Stimulated activated CD8-positive, alpha-beta memory T cell treated with anti-CD3 and anti-CD28 coated beads, Interleukin-15, amount 100 ng/mL, for 48 hours (primary cell): ENCODE measurements around the gene DPP6.

Experiments used
- DNase-seq, 2 donors: peaks; one replicate each; pipeline ENCODE4 v3.0.0-alpha.2; 2020; ENCODE audit warnings: low read depth in 2 of 2

DPP6 gene

GRCh38 chr7:154451480-154452457 is 399.6 kb downstream of the DPP6 start:
- DNase-seq, result no peak

GRCh38 chr7:154463794-154464193 is 411.6 kb downstream of the DPP6 start:
- DNase-seq, result no peak

GRCh38 chr7:154469652-154470051 is 417.5 kb downstream of the DPP6 start:
- DNase-seq, result no peak

- DNase-seq, result no peak
Measured at GRCh38 chr7:154472343-154472742, 420.1 kb downstream of the DPP6 start.

- no peak for DNase-seq
Measured at GRCh38 chr7:154473360-154473759, 421.2 kb downstream of the DPP6 start.

GRCh38 chr7:154474903-154475520 is 422.8 kb downstream of the DPP6 start:
- DNase-seq, result no peak

- DNase-seq, result no peak
Measured at GRCh38 chr7:154475864-154476263, 423.7 kb downstream of the DPP6 start.

- no peak for DNase-seq
Measured at GRCh38 chr7:154480817-154481216, 428.6 kb downstream of the DPP6 start.

- no peak for DNase-seq
Measured at GRCh38 chr7:154482863-154483262, 430.7 kb downstream of the DPP6 start.

GRCh38 chr7:154484406-154484805 is 432.2 kb downstream of the DPP6 start:
- DNase-seq, result no peak

GRCh38 chr7:154484943-154485342 is 432.7 kb downstream of the DPP6 start:
- DNase-seq, result no peak

- no peak for DNase-seq
Measured at GRCh38 chr7:154489897-154490296, 437.7 kb downstream of the DPP6 start.

GRCh38 chr7:154493594-154493993 is 441.4 kb downstream of the DPP6 start:
- no peak for DNase-seq

- no peak for DNase-seq
Measured at GRCh38 chr7:154497751-154498150, 445.6 kb downstream of the DPP6 start.

GRCh38 chr7:154503962-154504550 is 451.9 kb downstream of the DPP6 start:
- no peak for DNase-seq

- DNase-seq, result no peak
Measured at GRCh38 chr7:154504918-154505317, 452.7 kb downstream of the DPP6 start.

GRCh38 chr7:154505362-154505761 is 453.2 kb downstream of the DPP6 start:
- no peak for DNase-seq

GRCh38 chr7:154509192-154509591 is 457.0 kb downstream of the DPP6 start:
- DNase-seq, result no peak

GRCh38 chr7:154512121-154512833 is 460.1 kb downstream of the DPP6 start:
- DNase-seq, result no peak

GRCh38 chr7:154517768-154518167 is 465.6 kb downstream of the DPP6 start:
- DNase-seq, result no peak

GRCh38 chr7:154519229-154519628 is 467.0 kb downstream of the DPP6 start:
- no peak for DNase-seq

GRCh38 chr7:154530136-154530535 is 477.9 kb downstream of the DPP6 start:
- DNase-seq, result no peak
